GM23338 (cell line): ENCODE data around the gene COL25A1. TPM values are rescaled to one million over a fixed set of nuclear protein-coding genes. Genes with fewer than 3 reads are reported as not detected.

Experiments
- ATAC-seq: fragments of 200-7000 bp; cut with Tn5 transposase; 3 replicates; pipeline ENCODE4 v1.9.1; 2020
- DNase-seq: peaks from one replicate; pipeline ENCODE4 v3.0.0-alpha.2; 2015; ENCODE audit warnings: low spot score
- H2AFZ ChIP-seq: fragments of 200-600 bp; sonication (generic); 2 replicates; pipeline ENCODE4 v1.8.0; 2016; ENCODE audit warnings: antibody characterized with exemption, mild to moderate bottlenecking, moderate library complexity
- H3F3A ChIP-seq: fragments of 200-600 bp; sonication (generic); replicated peaks from 2 replicates; pipeline ENCODE4 v1.8.0; 2017; ENCODE audit warnings: antibody characterized with exemption, mixed run types, low read depth
- H3K27ac ChIP-seq: fragments of 200-600 bp; sonication (generic); 2 replicates; pipeline ENCODE4 v1.6.1; 2016; ENCODE audit warnings: low read depth
- H3K27me3 ChIP-seq: fragments of 200-600 bp; sonication (generic); 2 replicates; pipeline ENCODE4 v1.8.0; 2016; ENCODE audit warnings: mild to moderate bottlenecking, mixed run types, moderate library complexity; ENCODE audit not compliant: insufficient read depth
- H3K36me3 ChIP-seq: fragments of 200-600 bp; sonication (generic); 2 replicates; pipeline ENCODE4 v1.8.0; 2016; ENCODE audit warnings: mild to moderate bottlenecking; ENCODE audit not compliant: insufficient read depth
- H3K4me1 ChIP-seq: fragments of 200-600 bp; sonication (generic); 2 replicates; pipeline ENCODE4 v1.8.0; 2016; ENCODE audit warnings: mild to moderate bottlenecking, moderate library complexity; ENCODE audit not compliant: insufficient read depth
- H3K4me2 ChIP-seq: fragments of 200-600 bp; sonication (generic); 2 replicates; pipeline ENCODE4 v1.7.1; 2017; ENCODE audit warnings: mixed run types
- H3K4me3 ChIP-seq: fragments of 200-600 bp; sonication (generic); 2 replicates; pipeline ENCODE4 v1.6.1; 2016; ENCODE audit warnings: mixed run types
- H3K79me2 ChIP-seq: fragments of 200-600 bp; sonication (generic); replicated peaks from 2 replicates; pipeline ENCODE4 v1.8.0; 2017; ENCODE audit warnings: mild to moderate bottlenecking; ENCODE audit not compliant: insufficient read depth
- H3K9me2 ChIP-seq: fragments of 200-600 bp; sonication (generic); 2 replicates; pipeline ENCODE4 v1.8.0; 2017; ENCODE audit not compliant: insufficient read depth
- H4K20me1 ChIP-seq: fragments of 200-600 bp; sonication (generic); replicated peaks from 2 replicates; pipeline ENCODE4 v1.8.0; 2017; ENCODE audit warnings: mild to moderate bottlenecking; ENCODE audit not compliant: insufficient read depth
- H3K27ac Mint-ChIP-seq: 2 replicates; pipeline ENCODE4 v1.8.0; 2020; ENCODE audit warnings: inconsistent platforms, mild to moderate bottlenecking, moderate library complexity, mixed read lengths
- H3K27me3 Mint-ChIP-seq: 3 replicates; pipeline ENCODE4 v1.8.0; 2022; ENCODE audit warnings: low read depth, mild to moderate bottlenecking, moderate library complexity, mixed read lengths, inconsistent platforms; ENCODE audit not compliant: insufficient read depth, poor library complexity
- H3K36me3 Mint-ChIP-seq: 3 replicates; pipeline ENCODE4 v1.8.0; 2021; ENCODE audit warnings: low read depth, mild to moderate bottlenecking, inconsistent platforms, moderate library complexity, mixed read lengths
- H3K4me1 Mint-ChIP-seq: 3 replicates; pipeline ENCODE4 v1.8.0; 2020; ENCODE audit warnings: mild to moderate bottlenecking, inconsistent platforms, mixed read lengths
- H3K4me3 Mint-ChIP-seq: 3 replicates; pipeline ENCODE4 v1.8.0; 2021; ENCODE audit warnings: moderate library complexity, mild to moderate bottlenecking, inconsistent platforms, mixed read lengths
- H3K9me3 Mint-ChIP-seq: 3 replicates; pipeline ENCODE4 v1.8.0; 2020; ENCODE audit warnings: moderate library complexity, mild to moderate bottlenecking, inconsistent platforms, mixed read lengths
- CREB1 ChIP-seq: fragments of 250-450 bp; sonication (Bioruptor Pico); IDR thresholded peaks from 2 replicates; pipeline ENCODE4 v1.5.0; 2020; ENCODE audit warnings: low read depth, mild to moderate bottlenecking, moderate library complexity
- CTCF ChIP-seq, 2 experiments: fragments of 200-600 bp in 1 of 2; sonication (generic) in 1 of 2; conservative IDR thresholded peaks; 2 replicates each; pipeline versions ENCODE4 v1.5.1 to v1.6.1; 2016 to 2017; ENCODE audit warnings: antibody characterized with exemption in 2 of 2, low read depth in 2 of 2, mild to moderate bottlenecking in 2 of 2, moderate library complexity in 1 of 2
- ETS1 ChIP-seq: IDR thresholded peaks from 2 replicates; pipeline ENCODE4 v1.6.1; 2016; ENCODE audit warnings: antibody characterized with exemption
- EZH2 ChIP-seq: fragments of 200-600 bp; sonication (generic); IDR thresholded peaks from one replicate; pipeline ENCODE4 v1.8.0; 2017; ENCODE audit warnings: antibody characterized with exemption, mild to moderate bottlenecking, low read depth; ENCODE audit not compliant: unreplicated experiment
- EZH2phosphoT487 ChIP-seq: fragments of 200-600 bp; sonication (generic); IDR thresholded peaks from one replicate; pipeline ENCODE4 v1.8.1; 2018; ENCODE audit warnings: antibody characterized with exemption; ENCODE audit not compliant: unreplicated experiment
- JUNB ChIP-seq: IDR thresholded peaks from one replicate; pipeline ENCODE4 v1.6.1; 2016; ENCODE audit warnings: antibody characterized with exemption; ENCODE audit not compliant: unreplicated experiment
- POLR2AphosphoS5 ChIP-seq: IDR thresholded peaks from 2 replicates; pipeline ENCODE4 v1.6.1; 2016; ENCODE audit warnings: antibody characterized with exemption, low read depth
- REST ChIP-seq: IDR thresholded peaks from one replicate; pipeline ENCODE4 v1.6.1; 2018; ENCODE audit warnings: antibody characterized with exemption; ENCODE audit not compliant: unreplicated experiment
- STAT1 ChIP-seq: IDR thresholded peaks from one replicate; pipeline ENCODE4 v1.6.1; 2016; ENCODE audit warnings: antibody characterized with exemption; ENCODE audit not compliant: unreplicated experiment
- ZNF114 ChIP-seq: fragments of 250-450 bp; sonication (Bioruptor Pico); IDR thresholded peaks from 2 replicates; pipeline ENCODE4 v1.5.0; 2020; ENCODE audit warnings: mild to moderate bottlenecking, moderate library complexity
- ZNF331 ChIP-seq: fragments of 250-450 bp; sonication (Bioruptor Pico); IDR thresholded peaks from 2 replicates; pipeline ENCODE4 v1.5.0; 2020; ENCODE audit warnings: low read depth, mild to moderate bottlenecking, moderate library complexity
- ZNF462 ChIP-seq: fragments of 250-450 bp; sonication (Bioruptor Pico); IDR thresholded peaks from 2 replicates; pipeline ENCODE4 v1.5.0; 2020; ENCODE audit warnings: mild to moderate bottlenecking, moderate library complexity
- polyA plus RNA-seq: library from polyadenylated mRNA; unstranded; fragments of >200 nt; fragmentation: Nextera tagmentation; extraction: Ambion mirVana; gene quantifications from 2 replicates; pipeline ENCODE4 v1.2.1, GENCODE V29; 2016
- total RNA-seq: library from RNA; depleted of rRNA; stranded (reverse); fragments of >200 nt; shearing (Covaris generic); gene quantifications from 2 replicates; pipeline ENCODE4 v1.2.3, GENCODE V29; 2014

The COL25A1 gene
- total and polyA plus RNA-seq, 2 experiments from 2014 or later: 3.9 to 5.6 TPM

- TF ChIP-seq EZH2phosphoT487: no peak
- no peak for TF ChIP-seq ZNF114
- TF ChIP-seq ETS1: no peak
These were observed 410.4 kb downstream of the COL25A1 start (continued) for GRCh38 chr4:108891896-108892590.

GRCh38 chr4:108890484-108890881 lies 412.0 kb downstream of the COL25A1 start:
- Histone ChIP-seq H3K4me2 (peak overlapping the region; percentile 35; the same call in 1 of the 2 replicates), H3K4me3 (no peak overlapping the region), H3K36me3 (no peaks in the 10 kb centered on the region), H3K27me3 (no peaks in the 10 kb centered on the region), H3K9me2 (no peaks in the 10 kb centered on the region), H2AFZ (no peak overlapping the region), H3K27ac (no peak overlapping the region), H4K20me1 (no peaks in the 10 kb centered on the region), H3K79me2 (no peaks in the 10 kb centered on the region), H3F3A (no peaks in the 10 kb centered on the region), H3K4me1 (peaks cover 32% of the 10 kb centered on the region)
- no peak for ATAC-seq
- Mint-ChIP-seq H3K9me3 (no peaks in the 10 kb centered on the region), H3K36me3 (no peaks in the 10 kb centered on the region), H3K4me1 (peaks cover 26% of the 10 kb centered on the region), H3K27me3 (peaks cover 2% of the 10 kb centered on the region), H3K4me3 (no peak overlapping the region), H3K27ac (0 out of 2 replicates have a peak overlapping the region, but pooled peaks have one; percentile 71)
- TF ChIP-seq ZNF331 (CRISPR knock-in tag) (no peak), CTCF (conservative IDR thresholded peaks at IDR 0.05; ENCODE audit: low read depth in 2 of 2) (no peak), ZNF462 (CRISPR knock-in tag) (no peak), EZH2 (no peak), REST (no peak), ZNF114 (no peak), EZH2phosphoT487 (no peak), POLR2AphosphoS5 (no peak), JUNB (no peak), STAT1 (no peak), CREB1 (no peak)
- DNase-seq: peak; percentile 12
